SU-DHL-6 (cell line): ENCODE results near the gene FOXRED1.

Experiments
- EZH2phosphoT487 ChIP-seq: fragments of 200-600 bp; sonication (generic), shearing (Covaris generic); conservative IDR thresholded peaks from 2 replicates; pipeline ENCODE4 v1.6.1; 2018; ENCODE audit warnings: mild to moderate bottlenecking, antibody characterized with exemption, low read length, moderate library complexity, mixed read lengths
- TF ChIP-seq, protein P1 (sequence below): fragments of 200-600 bp; sonication (generic); IDR thresholded peaks from one replicate; pipeline ENCODE4 v1.5.1; 2017; ENCODE audit warnings: antibody characterized with exemption, mild to moderate bottlenecking, low read length, moderate library complexity; ENCODE audit not compliant: insufficient read depth, poor library complexity, severe bottlenecking

DNA sequence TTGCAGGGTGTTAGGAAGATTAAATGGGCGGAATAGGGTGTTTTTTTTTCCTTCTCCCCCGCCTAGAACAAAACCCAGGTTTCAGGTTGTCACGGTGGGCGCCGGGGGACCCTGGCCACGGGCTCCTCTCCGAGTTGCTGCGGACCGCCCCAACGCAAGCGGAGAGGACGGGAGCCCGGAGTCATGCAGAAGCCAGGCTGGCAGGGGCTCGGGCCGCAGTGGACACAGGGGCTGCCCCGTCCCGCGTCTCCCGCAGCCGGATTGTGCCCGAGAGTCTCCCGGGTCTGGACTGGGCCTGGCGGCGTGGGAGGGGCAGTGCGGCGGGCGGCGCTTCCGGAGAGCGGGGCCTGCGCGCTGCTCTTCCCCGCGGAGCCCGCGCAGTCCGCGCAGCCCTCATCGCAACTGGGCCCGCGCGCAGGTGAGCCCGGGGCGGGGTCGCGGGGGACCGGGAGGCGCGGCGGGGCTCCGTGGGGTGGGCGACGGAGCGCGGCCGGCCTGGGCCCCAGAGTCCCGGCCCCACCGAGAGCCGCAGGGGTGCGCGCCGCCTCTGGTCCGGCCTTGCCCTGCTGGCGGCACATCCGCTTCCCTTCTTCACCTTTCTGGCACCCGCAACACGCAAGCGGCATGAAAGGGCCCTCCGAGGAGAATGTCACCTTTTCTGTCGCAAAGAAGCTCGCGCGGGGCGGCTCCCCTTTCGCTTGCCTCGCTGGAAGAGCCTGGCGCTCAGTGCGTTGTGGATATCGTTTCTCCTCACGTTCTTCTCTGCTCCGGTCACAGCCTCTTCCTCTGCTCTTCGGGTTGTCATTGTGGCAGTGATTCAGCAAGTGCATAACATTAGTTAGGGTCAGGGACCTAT is 14.0 kb downstream of the FOXRED1 start, which contains the start of gene TIRAP:
- TF ChIP-seq, protein P1, sequence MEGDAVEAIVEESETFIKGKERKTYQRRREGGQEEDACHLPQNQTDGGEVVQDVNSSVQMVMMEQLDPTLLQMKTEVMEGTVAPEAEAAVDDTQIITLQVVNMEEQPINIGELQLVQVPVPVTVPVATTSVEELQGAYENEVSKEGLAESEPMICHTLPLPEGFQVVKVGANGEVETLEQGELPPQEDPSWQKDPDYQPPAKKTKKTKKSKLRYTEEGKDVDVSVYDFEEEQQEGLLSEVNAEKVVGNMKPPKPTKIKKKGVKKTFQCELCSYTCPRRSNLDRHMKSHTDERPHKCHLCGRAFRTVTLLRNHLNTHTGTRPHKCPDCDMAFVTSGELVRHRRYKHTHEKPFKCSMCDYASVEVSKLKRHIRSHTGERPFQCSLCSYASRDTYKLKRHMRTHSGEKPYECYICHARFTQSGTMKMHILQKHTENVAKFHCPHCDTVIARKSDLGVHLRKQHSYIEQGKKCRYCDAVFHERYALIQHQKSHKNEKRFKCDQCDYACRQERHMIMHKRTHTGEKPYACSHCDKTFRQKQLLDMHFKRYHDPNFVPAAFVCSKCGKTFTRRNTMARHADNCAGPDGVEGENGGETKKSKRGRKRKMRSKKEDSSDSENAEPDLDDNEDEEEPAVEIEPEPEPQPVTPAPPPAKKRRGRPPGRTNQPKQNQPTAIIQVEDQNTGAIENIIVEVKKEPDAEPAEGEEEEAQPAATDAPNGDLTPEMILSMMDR: no peak
- TF ChIP-seq EZH2phosphoT487: no peak
